GM19035 (cell line): Measurements from ENCODE around the gene DDX43.
"Not testable (repeated sequence)": the region's sequence is repeated elsewhere in the genome, so short reads cannot be mapped to it uniquely, and the experiment has no call there.

Experiments used
- ATAC-seq: cut with Tn5 transposase; IDR thresholded peaks from one replicate; pipeline ENCODE4 v1.9.1; 2021; ENCODE audit not compliant: unreplicated experiment

The DDX43 gene

DNA sequence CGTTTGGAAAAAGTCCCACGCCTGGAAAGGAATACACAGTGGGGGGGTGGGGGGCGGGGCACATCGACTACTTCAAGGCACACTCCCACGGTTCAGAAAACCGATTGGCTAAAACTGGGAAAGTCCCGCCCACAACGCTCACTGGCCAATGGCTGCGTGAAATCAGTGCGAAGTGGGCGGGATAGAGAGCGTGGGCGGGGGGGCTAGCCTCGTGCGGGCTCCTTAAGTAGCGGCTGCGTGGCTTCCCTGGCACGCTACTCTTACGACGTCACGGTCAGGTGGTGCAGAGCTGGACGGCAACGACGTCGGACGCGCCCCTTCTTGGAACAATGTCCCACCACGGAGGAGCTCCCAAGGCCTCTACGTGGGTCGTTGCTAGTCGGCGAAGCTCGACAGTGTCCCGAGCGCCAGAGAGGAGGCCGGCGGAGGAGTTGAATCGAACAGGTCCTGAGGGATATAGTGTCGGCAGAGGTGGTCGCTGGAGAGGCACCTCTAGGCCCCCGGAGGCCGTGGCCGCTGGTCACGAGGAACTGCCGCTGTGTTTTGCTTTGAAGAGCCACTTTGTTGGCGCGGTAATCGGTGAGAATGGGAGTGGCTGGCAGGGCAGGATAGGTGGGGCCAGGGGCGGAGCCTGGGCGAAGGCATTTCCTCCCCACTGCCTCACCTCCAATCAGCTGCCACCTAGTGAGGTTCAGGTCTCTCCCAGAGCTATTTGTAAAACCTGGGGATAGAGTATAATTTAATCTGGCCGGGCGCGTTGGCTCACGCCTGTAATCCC lies at the start of gene DDX43:
DDX43 (plus strand) TSS at position 252 of the 778 bp plus-strand sequence; CDS start at position 330, 78 bp downstream.
- no peak for ATAC-seq

DNA sequence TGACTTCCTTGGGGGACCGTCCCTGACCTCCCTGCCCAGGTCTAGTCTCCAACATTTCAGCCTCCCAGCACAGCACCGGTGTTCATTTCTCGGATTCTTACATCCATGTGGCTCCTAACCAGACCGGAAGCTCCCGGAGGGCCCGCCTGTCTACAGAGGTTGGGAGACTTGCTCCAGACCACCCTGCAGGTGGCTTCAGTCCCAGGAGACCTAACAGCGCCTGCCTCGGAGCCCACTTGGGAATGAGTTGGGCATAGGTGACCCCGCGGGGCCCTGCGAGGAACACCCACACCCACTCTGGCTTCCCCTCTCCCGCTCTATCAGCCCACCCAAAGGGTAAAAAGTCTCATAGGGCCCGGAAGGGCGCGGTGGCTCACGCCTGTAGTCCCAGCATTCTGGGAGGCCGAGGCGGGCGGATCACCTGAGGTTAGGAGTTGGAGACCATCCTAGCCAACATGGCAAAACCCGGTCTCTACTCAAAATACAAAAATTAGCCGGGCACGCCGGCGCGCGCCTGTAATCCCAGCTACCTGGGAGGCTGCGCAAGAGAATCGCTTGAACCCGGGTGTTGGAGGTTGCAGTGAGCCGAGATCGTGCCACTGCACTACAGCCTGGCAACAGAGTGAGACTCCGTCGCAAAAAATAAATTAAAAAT lies 46.0 kb upstream of the DDX43 start:
- ATAC-seq, result no peak

DNA sequence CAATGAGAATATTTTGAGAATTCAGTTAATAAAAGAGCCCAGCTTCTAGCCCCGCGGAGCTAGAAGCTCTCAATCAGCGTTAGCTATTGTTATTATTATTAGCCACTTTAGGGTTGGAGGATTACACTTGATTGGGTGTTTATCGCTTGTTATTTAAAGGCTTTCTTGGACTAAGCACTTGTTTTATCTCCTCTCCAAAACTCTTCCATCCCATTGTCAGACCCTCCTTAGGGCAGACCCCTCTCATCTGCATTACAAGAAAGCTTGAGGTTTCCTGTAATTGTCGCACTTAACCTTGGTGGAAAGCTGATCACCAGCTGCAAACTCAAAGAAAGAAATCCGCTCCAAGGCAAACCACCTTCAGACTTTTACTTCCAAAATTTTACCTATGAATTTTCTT lies 45.3 kb upstream of the DDX43 start:
- no peak for ATAC-seq

DNA sequence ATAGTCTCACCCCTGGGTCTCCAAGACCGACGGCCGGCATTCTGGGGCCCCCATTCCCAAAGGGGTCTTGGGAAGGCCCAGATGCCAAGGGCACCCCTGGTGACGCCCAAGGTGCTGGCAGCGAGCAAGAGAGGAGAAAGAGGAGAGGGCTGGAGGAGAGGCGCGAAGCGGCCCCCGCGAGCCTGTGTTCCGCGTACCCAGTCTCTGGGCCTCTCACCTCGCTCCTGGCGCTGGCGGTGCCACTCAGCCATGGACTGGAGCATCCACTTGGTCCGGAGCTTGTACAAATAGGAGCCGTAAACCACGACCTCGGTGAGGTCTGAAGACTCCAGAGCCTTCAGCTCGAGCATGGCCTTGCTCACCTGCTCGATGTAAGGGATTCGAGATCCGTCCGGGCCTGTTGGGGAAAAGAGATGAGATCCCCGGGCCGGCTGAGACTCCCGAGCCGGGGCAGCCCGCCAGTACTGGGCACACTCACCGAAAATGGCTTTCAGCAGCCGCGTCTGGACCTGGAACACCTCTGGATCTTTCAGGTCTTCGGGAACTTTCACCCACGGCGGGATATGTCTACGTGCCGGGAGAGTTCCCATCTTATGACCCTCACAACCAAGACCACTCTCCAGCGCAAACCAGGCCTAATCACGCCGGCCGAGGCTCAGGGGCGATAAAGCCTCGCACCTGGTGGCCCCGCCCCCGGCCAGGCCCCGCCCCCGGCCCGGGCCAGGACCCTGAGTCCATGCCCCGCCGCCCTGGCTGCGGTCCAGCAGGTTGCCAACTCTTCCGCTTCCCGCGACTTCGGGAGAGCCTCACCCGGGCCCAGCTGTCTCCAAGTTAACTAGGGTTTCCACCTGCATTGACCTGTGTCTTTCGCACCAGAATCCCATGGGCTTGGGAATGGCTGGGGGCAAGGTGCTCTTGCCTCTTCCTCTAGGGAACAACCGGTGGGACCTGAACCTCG lies 40.7 kb upstream of the DDX43 start, which contains the start of gene DPPA5:
DPPA5 (minus strand) TSS at position 641 of the 958 bp plus-strand sequence; CDS start at position 590, 51 bp downstream.
- ATAC-seq, result no peak

DNA sequence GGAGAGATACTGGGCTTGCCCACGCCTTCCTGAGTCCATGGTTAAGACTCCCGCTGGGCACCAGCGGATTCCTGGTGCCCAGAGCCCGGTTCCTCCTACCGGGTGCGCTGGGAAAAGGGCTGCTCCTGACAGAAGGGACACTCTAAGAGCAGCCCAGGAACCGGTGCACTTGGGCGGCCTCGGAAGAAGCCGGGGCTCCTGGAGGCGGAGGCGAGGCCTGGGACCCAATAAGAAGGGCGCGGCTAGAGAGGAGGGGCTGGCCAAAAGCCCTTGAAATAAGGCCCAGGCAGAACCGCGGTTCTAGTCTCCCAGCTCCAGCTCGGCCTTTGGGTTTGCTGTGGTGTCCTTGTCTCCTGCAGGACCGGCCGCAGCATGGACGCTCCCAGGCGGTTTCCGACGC lies 32.3 kb upstream of the DDX43 start, which contains the start of gene KHDC3L:
KHDC3L (plus strand) TSS at position 301 of the 400 bp plus-strand sequence; CDS start at position 373, 72 bp downstream.
- no peak for ATAC-seq

DNA sequence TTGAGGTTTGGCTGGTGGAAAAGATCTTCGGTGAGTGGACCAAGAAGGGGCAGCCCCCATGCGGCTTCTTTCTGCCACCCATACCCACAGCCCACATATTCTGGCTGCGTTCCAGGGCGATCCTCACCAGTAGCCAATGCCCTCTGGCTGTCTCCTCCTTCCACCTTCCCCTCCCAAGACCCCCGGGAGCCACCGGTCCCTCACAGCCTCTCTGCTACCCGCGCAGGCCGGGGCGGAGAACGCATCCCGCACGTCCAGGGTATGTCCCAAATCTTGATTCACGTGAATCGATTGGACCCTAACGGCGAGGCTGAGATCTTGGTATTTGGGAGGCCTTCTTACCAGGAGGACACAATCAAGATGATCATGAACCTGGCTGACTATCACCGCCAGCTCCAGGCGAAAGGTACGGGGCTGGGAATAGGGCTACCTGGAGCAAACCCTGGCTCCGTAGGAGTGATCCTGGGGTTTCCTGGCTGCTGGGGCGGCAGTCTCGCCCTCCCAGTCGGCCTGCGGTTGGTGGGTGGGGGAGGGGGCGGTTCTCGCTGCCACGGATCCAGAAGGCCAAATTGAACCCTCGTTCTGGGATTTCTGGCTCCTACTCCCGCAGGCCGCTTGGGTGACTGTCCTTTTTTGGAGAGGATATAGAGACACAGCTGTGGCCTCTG lies 31.6 kb upstream of the DDX43 start:
- ATAC-seq, result no peak

DNA sequence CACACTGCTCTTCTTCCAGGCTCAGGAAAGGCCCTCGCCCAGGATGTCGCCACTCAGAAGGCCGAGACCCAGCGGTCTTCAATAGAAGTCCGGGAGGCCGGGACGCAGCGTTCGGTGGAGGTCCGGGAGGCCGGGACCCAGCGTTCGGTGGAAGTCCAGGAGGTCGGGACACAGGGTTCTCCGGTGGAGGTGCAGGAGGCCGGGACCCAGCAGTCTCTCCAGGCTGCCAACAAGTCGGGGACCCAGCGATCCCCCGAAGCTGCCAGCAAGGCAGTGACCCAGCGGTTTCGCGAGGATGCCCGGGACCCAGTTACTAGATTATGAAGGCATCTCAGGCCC lies 31.1 kb upstream of the DDX43 start:
- ATAC-seq, result no peak

DNA sequence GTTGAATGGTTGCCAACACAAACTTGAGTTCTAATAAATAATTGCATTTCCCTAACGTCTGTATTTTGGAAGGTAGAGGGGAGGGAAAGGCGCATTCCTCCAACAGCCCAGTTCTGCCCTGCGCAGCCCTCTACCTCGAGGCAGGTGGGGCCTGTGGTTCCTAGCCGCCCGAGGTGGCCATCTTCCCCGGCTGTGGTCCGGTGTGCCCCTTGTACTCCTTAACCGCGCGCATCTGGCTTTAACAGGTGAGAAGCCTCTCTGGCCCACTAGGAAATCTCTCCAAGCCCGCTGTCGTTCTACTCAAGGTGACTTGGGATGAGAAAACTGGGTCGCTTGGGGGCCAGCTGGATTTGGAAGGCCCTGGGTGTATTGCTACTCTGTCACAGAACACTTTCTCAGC lies 30.5 kb upstream of the DDX43 start:
- ATAC-seq, result no peak

DNA sequence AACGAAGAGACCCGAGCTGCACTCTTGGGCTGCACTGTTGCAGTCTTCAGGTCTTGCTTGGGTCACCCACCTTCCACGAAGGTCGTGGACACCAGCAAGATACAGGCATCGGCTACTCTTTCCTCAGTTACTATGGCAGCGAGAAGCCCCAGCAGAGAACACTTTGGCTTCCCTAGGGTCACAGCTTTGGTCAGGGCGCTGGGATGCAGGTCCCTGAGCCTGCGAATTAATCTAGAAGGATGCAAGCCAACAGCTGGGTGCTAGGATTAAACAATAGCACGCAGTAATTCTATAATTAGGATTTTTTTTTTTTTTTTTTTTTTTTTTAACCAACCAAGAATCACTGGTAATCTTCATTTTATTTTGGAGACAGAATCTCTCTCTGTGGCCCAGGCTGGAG lies 30.1 kb upstream of the DDX43 start:
- ATAC-seq, result no peak

DNA sequence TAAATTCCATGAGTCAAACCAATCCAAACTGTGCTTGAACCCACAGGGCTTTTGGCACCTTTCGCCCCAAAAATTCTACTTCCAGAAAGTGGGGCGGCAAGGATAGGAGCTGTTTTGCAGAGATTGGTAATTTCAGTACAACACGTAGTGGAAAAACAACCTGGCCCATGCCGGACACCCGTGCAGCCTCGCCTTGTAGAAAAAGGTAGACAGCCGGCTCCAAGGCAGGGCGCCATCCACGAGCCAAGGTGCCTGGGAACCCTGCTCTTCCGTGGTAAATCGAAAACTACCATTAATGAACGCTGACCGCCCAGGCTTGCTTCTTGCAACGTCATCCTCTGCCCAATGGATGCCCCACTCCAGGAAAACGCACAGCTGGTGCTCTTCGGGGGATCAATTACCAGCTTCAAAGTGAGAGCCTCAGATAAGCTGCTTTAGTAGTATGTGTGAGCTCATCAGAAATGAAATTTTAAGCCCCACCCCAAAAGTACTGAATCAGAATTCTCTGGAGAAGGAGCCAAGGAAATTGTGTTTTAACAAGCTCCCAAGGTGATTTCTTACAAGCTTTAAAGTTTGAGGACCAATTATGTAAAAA lies 26.8 kb upstream of the DDX43 start:
- no peak for ATAC-seq

DNA sequence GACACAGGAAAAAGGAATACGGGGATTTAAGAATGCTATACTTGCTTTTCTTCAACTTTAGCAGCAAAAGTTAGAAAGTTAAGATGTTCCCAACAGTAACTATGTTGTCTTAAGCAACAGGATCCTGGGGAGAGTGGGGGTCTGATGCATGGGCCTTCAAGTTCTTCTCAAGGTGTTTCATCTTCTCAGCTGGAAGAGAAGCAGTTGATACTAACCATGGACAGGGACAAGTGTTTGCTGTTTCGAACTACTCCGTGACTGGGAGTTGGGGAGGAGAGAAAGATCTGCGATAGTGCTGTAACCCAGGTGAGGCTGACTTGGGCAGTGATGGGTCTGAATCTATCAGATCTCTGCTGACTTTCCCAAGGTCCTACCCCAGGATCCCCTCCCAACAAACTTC lies 26.0 kb upstream of the DDX43 start:
- no peak for ATAC-seq

DNA sequence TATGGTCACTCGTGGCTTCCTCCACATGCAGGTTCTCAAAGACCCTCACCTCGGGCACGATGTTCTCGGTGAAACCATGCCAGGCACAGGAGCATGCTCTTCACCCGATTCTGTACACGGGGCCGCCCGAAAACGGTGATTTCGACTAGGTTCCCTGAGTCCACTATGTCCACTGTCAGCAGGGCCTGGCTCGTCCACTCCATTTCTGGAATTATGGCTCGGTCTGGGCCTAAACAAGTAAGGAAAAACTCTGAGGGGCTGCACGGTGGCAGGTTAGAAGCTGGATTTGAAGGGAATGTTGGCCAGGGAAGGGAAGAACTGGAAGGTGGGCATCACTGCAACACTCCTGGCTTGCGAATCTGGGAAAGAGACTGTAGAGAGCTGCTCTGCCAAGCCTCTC lies 25.5 kb upstream of the DDX43 start:
- ATAC-seq, result no peak

DNA sequence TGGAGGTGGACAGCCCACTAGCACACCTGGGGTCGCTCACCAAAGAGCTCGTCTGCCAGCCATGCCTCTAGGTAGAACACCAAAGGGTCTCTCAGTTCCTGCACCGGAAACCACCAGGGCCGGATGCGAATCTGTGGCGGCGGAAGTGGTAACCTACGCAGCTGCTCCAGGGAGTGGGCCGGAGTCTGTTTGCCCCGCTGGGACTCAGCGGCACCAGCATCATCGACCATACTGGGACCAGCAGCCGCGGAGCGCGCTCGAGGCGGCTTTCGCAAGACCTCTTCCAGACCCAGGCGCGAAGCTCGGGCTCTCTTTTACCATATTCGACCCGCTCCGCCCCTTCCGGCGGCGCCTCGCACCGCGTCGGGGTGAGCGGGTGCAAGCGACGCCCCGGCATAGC lies 25.1 kb upstream of the DDX43 start, which contains the start of gene OOEP:
OOEP (minus strand) TSS at position 335 of the 400 bp plus-strand sequence; CDS start at position 230, 105 bp downstream.
- ATAC-seq, result no peak

DNA sequence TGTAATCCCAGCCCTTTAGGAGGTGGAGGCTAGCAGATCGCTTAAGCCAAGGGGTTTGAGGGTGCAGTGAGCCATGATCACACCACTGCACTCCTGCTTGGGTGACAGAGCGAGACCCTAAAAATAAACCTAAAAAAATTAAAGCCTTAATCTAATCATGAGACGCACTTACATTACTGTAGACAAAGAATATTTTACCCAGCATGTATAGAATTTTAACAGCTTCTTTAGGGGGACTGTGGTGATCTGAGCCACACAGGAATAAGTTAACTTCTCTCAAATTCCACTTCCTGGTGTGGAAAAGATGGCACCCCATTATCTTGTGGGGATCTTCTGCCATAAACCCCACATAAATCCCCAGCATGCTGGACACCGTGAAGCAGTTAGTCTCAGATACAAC lies 22.6 kb upstream of the DDX43 start:
- ATAC-seq, result no peak

DNA sequence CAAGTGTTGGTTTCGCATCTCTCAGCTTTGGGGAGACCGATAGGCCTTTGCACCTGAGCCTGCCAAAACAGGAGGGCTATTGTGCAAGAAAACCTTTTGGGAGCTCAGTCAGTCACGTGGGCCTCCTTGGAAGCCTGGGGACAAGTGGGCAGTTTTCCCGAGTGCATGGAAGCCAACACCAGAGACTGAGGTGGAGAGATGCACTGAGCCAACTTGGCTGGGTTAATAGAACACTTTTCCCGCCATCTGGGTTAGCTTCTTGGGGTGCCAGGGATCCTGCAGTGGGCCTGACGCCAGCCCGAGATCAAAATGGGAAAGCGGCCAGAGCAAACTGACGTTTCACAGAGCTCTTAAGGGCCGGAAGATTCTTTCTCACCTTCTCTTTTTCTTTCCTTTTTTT lies 22.1 kb upstream of the DDX43 start:
- no peak for ATAC-seq

DNA sequence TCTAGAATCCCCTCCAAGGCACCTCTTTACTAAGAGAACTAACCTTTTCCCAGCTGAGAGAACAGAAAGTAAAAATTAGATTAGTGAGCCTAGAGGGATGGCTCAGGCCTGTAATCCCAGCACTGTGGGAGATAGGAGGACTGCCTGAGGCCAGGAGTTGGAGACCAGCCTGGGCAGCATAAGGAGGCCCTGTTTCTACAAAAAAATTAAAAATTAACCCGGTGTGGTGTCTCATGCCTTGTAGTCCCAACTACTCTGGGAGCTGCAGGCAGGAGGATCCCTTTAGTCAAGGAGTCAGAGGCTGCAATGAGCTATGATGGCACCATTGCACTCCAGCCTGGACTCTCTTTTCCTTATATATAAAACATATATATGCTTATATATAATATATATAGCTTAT lies 19.4 kb upstream of the DDX43 start:
- no peak for ATAC-seq

DNA sequence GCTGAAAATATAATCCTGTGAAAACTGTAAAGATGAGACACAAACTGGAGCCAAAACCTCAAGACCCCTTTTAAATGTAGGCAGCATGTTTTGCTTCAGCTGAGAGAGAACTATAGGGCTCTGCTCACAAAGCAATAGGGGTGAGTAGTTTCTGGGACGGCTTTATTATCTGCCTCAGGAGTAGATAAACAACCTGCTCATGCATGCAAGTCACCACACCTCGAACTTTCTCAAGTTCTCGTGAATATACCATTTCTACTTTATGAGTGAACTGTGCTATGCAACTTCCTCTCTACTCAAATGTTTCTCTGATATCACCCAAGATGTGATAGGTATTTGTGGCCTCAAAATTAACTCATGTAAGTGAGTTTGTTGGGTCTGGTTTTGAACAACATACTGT lies 17.4 kb upstream of the DDX43 start:
- ATAC-seq, result no peak

DNA sequence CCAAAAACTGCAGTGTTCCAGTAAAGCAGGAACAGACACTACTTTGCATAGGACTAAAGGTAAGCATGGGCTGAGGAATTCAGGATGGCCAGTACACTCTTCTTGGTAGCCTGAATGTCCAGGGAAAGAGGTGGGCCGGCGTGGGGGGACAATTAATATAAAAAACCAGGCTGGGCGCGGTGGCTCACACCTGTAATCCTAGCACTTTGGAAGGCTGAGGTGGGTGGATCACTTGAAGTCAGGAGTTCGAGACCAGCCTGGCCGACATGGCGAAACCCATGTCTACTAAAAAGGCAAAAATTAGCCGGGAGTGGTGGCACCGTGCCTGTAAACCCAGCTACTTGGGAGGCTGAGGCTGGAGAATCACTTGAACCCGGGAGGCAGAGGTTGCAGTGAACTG lies 13.1 kb upstream of the DDX43 start:
- ATAC-seq, result not testable (repeated sequence)

DNA sequence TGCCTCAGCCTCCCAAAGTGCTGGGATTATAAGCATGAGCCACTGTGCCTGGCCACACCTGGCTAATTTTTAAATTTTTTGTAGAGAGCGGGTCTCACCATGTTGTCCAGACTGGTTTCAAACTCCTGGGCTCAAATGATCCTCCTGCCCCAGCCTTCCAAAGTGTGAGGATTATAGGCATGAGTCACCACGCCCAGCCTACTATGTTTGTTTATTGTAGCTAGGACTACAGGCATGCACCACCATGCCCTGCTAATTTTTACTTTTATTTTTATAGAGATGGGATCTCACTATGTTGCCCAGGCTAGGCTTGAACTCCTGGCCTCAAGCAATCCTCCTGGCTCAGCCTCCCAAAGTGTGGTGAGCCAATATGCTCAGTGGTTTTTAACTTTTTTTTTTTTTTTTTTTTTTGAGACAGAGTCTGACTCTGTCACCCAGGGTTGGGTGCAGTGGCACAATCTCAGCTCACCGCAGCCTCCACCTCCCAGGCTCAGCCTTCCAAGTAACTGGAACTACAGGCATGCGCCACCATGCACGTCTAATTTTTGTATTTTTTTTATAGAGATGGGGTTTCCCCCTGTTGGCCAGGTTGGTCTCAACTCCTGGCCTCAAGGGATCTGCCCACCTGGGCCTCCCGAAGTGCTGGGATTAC lies 12.0 kb upstream of the DDX43 start:
- ATAC-seq, result no peak

DNA sequence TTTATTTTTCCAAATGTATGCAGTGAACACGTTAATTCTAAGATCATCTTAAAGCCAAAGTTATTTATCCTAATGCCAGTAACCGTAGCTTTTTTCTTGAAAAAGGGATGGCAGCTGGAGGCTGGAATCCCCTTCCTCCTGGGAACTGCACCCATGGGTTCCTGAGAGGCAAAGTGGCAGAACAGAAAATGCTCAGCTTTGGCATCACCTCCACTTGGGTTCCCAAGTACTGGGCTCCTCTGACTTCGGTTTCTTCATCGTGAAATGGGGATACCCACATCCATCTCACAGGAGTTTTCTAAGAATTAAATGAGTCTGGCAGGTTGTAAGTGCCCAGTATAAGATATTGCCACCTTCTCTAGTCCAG lies 6.2 kb upstream of the DDX43 start:
- peak; percentile 22 for ATAC-seq
